Progenitor cell of endocrine pancreas (in vitro differentiated cells): Measurements from ENCODE around the gene ITPR2. TPM values are rescaled to one million over a fixed set of nuclear protein-coding genes. Genes with fewer than 3 reads are reported as not detected.

Experiments
- DNase-seq: peaks from one replicate; pipeline ENCODE4 v3.0.0; 2021; ENCODE audit warnings: low spot score; ENCODE audit not compliant: unreplicated experiment
- H3K27ac Mint-ChIP-seq: 2 replicates; pipeline ENCODE4 v1.8.0; 2021; ENCODE audit warnings: mild to moderate bottlenecking, moderate library complexity, mixed read lengths
- H3K27me3 Mint-ChIP-seq: 2 replicates; pipeline ENCODE4 v1.8.0; 2021; ENCODE audit warnings: mixed read lengths
- H3K36me3 Mint-ChIP-seq: 2 replicates; pipeline ENCODE4 v1.8.0; 2022; ENCODE audit warnings: mixed read lengths; ENCODE audit not compliant: insufficient read depth
- H3K4me1 Mint-ChIP-seq: 2 replicates; pipeline ENCODE4 v1.8.0; 2021; ENCODE audit warnings: low read depth, mixed read lengths
- H3K4me3 Mint-ChIP-seq: 2 replicates; pipeline ENCODE4 v1.8.0; 2021; ENCODE audit warnings: low read depth, mild to moderate bottlenecking, moderate library complexity, mixed read lengths
- H3K9me3 Mint-ChIP-seq: 2 replicates; pipeline ENCODE4 v1.8.0; 2021; ENCODE audit warnings: low read depth, mixed read lengths
- total RNA-seq: library from RNA; stranded (reverse); gene quantifications from 2 replicates; pipeline ENCODE4 v1.2.1, GENCODE V29; 2021
- TF ChIP-seq, protein P1 (sequence below): fragments of 200-600 bp; sonication (generic); IDR thresholded peaks from one replicate; pipeline ENCODE4 v1.5.0; 2021; ENCODE audit warnings: antibody characterized with exemption, mild to moderate bottlenecking; ENCODE audit not compliant: unreplicated experiment

Gene ITPR2
- total RNA-seq, 1 donor from 2014 or later: 72.4 TPM

DNA sequence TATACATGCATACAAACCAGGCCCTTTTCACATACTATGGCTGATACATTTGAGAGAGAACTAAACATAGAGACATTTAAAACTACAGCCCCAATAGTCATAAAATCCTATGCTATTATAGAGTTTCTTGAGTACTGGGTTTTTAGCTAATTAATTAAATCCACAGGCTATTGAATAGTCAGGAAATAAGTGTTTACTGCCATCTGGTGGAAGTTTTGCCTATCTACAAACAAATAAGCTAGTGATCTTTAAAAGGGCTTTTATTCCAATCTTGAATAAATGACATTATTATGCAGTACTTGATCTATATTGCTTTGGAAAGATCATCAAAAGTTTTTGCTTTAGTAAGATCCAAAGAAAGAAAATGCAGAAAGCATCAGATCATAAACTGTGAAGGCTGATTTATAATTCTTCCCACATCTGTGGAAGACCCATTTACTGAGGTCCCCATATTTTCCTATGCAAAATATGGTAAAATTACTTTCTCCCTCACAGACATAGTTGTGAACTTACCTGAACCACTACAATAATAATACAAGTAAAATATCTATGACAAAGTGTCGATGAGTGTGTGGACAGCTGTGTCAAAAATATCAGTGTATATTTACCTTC is 131.3 kb downstream of the ITPR2 start:
- H3K9me3 Mint-ChIP-seq: peaks cover 4% of the 10 kb centered on the region
- H3K4me3 Mint-ChIP-seq: no peak overlapping the region
- no peak for DNase-seq
- TF ChIP-seq, protein P1, sequence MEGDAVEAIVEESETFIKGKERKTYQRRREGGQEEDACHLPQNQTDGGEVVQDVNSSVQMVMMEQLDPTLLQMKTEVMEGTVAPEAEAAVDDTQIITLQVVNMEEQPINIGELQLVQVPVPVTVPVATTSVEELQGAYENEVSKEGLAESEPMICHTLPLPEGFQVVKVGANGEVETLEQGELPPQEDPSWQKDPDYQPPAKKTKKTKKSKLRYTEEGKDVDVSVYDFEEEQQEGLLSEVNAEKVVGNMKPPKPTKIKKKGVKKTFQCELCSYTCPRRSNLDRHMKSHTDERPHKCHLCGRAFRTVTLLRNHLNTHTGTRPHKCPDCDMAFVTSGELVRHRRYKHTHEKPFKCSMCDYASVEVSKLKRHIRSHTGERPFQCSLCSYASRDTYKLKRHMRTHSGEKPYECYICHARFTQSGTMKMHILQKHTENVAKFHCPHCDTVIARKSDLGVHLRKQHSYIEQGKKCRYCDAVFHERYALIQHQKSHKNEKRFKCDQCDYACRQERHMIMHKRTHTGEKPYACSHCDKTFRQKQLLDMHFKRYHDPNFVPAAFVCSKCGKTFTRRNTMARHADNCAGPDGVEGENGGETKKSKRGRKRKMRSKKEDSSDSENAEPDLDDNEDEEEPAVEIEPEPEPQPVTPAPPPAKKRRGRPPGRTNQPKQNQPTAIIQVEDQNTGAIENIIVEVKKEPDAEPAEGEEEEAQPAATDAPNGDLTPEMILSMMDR: peak; percentile 87
- no peak overlapping the region for H3K27ac Mint-ChIP-seq
- peaks cover 1% of the 10 kb centered on the region for H3K4me1 Mint-ChIP-seq
- H3K36me3 Mint-ChIP-seq: peaks cover 10% of the 10 kb centered on the region
- H3K27me3 Mint-ChIP-seq: no peaks in the 10 kb centered on the region

DNA sequence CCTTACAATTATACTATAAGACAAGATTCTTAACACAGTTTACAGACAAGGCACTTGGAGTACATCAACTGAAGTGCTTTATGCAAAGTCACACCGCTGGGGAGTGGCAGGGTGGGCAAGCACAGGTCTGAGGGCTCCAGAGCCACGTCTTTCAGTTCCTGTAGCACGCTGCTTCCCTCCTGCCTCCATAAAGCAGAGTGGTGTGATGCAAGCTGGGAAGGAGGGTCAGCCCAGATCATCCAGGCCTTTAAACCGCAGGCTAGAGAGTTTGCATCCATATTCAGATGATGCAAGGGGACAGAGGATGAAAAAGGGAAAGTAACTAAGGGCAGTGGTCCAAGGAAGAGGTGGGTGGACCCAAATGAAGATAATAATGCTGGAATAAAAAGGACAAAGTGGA is 132.6 kb downstream of the ITPR2 start:
- no peak overlapping the region for H3K27ac Mint-ChIP-seq
- H3K9me3 Mint-ChIP-seq: peaks cover 4% of the 10 kb centered on the region
- peaks cover 17% of the 10 kb centered on the region for H3K36me3 Mint-ChIP-seq
- H3K4me1 Mint-ChIP-seq: peaks cover 1% of the 10 kb centered on the region
- no peaks in the 10 kb centered on the region for H3K27me3 Mint-ChIP-seq
- TF ChIP-seq, protein P1: no peak
- no peak for DNase-seq
- no peak overlapping the region for H3K4me3 Mint-ChIP-seq

DNA sequence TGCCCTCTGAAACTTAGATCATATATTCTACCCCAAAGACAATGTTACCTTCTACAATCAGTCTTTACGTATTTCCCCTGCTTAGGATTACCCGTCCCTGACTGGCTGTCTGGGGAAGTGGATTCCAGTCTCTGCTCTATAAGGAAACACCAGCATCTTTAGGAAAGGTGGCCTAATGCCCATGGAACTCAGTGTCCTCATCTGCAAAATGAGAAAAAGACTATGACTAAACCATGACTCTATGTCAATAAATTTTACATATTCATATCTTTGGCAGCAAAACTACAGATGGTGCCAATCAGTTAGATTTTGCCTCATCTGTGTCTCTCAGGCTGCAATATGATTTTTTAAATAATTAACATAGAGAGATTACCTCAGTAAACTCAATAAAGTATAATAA is 133.8 kb downstream of the ITPR2 start:
- Mint-ChIP-seq H3K4me1 (peaks cover 1% of the 10 kb centered on the region), H3K4me3 (no peak overlapping the region), H3K27me3 (no peaks in the 10 kb centered on the region), H3K27ac (no peak overlapping the region), H3K9me3 (peaks cover 4% of the 10 kb centered on the region), H3K36me3 (peaks cover 22% of the 10 kb centered on the region)
- TF ChIP-seq, protein P1: no peak
- no peak for DNase-seq

DNA sequence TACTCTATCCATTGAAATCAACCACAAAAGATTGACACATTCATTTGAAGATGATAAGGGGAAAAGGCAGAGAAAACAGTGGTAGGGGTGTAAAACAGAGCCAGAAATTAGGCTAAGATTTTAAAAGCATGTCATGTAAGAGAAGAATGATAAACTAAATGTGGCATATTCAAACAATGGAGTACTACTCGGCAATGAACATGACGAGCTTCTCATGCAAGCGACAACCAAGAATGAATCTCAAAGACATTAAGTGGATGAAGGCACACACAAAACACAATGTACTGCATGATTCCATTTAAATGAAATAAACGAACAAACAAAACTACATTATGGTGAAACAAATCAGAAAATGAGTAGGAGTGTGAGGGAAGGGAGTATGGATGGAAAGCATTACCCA is 134.8 kb downstream of the ITPR2 start:
- DNase-seq: no peak
- peaks cover 4% of the 10 kb centered on the region for H3K9me3 Mint-ChIP-seq
- no peak overlapping the region for H3K4me3 Mint-ChIP-seq
- H3K27ac Mint-ChIP-seq: no peak overlapping the region
- H3K27me3 Mint-ChIP-seq: no peaks in the 10 kb centered on the region
- peaks cover 23% of the 10 kb centered on the region for H3K36me3 Mint-ChIP-seq
- peaks cover 1% of the 10 kb centered on the region for H3K4me1 Mint-ChIP-seq
- TF ChIP-seq, protein P1: no peak

DNA sequence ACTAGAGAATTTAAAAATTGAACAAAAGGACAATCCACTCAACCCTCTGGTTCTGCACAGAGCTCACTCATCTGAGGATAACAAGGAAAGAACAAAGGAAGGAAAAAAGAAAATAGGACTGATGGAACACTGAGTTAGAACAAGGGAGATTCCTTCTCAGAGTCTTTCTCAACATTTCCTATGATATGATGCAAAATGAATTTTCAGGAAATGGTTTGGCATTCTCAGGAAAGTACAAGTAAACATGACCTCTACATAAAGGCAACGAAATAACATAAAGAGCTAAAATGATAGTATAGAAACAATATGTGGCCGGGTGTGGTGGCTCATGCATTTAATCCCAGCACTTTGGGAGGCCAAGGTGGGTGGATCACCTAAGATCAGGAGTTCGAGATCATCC is 135.8 kb downstream of the ITPR2 start:
- Mint-ChIP-seq H3K4me1 (peaks cover 1% of the 10 kb centered on the region), H3K27ac (no peak overlapping the region), H3K9me3 (peaks cover 4% of the 10 kb centered on the region), H3K36me3 (peaks cover 23% of the 10 kb centered on the region), H3K4me3 (no peak overlapping the region), H3K27me3 (no peaks in the 10 kb centered on the region)
- TF ChIP-seq, protein P1: no peak
- no peak for DNase-seq
